Stimulated activated naive B cell treated with anti-CD40 and anti-IgM and Interleukin-4, amounts not matched to agents 10 μg/mL and 1 μg/mL and 100 μg/mL, for 72 hours (primary cell): ENCODE measurements around the gene LTBP2.
A peak's percentile ranks its signal among the peaks of the same experiment; 100 is the strongest.

ENCODE experiments used
- ATAC-seq, 2 donors: fragments of 150-1000 bp; cut with Tn5 transposase; replicated peaks; 2 replicates each; pipeline ENCODE4 v1.10.0; 2021; ENCODE audit warnings: moderate library complexity in 1 of 2
- DNase-seq: peaks from one replicate; pipeline ENCODE4 v3.0.0; 2021
- H3K27ac Mint-ChIP-seq: one replicate; pipeline ENCODE4 v1.8.0; 2022; ENCODE audit warnings: mild to moderate bottlenecking, mixed read lengths
- H3K27me3 Mint-ChIP-seq, 2 donors: one replicate each; pipeline ENCODE4 v1.8.0; 2022; ENCODE audit warnings: mixed read lengths in 2 of 2
- H3K36me3 Mint-ChIP-seq, 2 donors: one replicate each; pipeline ENCODE4 v1.8.0; 2022; ENCODE audit warnings: mixed read lengths in 2 of 2, mild to moderate bottlenecking in 1 of 2
- H3K4me1 Mint-ChIP-seq, 2 donors: one replicate each; pipeline ENCODE4 v1.8.0; 2022; ENCODE audit warnings: mixed read lengths in 2 of 2, mild to moderate bottlenecking in 1 of 2
- H3K4me3 Mint-ChIP-seq, 2 donors: one replicate each; pipeline ENCODE4 v1.8.0; 2022; ENCODE audit warnings: mild to moderate bottlenecking in 2 of 2, mixed read lengths in 2 of 2, moderate library complexity in 1 of 2
- H3K9me3 Mint-ChIP-seq, 2 donors: one replicate each; pipeline ENCODE4 v1.8.0; 2022; ENCODE audit warnings: mixed read lengths in 2 of 2, mild to moderate bottlenecking in 1 of 2

The LTBP2 gene

GRCh38 chr14:74501691-74502090 lies 110.3 kb downstream of the LTBP2 start:
- Mint-ChIP-seq H3K36me3 (peaks cover 0 to 4% of the 10 kb centered on the region in 2 donors), H3K27ac (no peak overlapping the region), H3K9me3 (no peaks in the 10 kb centered on the region), H3K27me3 (no peaks in the 10 kb centered on the region), H3K4me1 (peaks cover 12 to 20% of the 10 kb centered on the region in 2 donors), H3K4me3 (no peak overlapping the region)
- DNase-seq (no peak), ATAC-seq (no peak)

GRCh38 chr14:74501135-74501614 lies 110.9 kb downstream of the LTBP2 start:
- no peak for ATAC-seq
- DNase-seq: no peak
- Mint-ChIP-seq H3K36me3 (peaks cover 0 to 4% of the 10 kb centered on the region in 2 donors), H3K4me3 (no peak overlapping the region), H3K27me3 (no peaks in the 10 kb centered on the region), H3K27ac (peak overlapping the region; percentile 42), H3K4me1 (peaks cover 7 to 15% of the 10 kb centered on the region in 2 donors), H3K9me3 (no peaks in the 10 kb centered on the region)

- no peaks in the 10 kb centered on the region for H3K9me3 Mint-ChIP-seq
- H3K36me3 Mint-ChIP-seq: peaks cover 0 to 4% of the 10 kb centered on the region in 2 donors
- H3K4me1 Mint-ChIP-seq: peaks cover 2 to 10% of the 10 kb centered on the region in 2 donors
- DNase-seq (no peak), ATAC-seq (no peak)
- no peak overlapping the region for H3K27ac Mint-ChIP-seq
- H3K27me3 Mint-ChIP-seq: no peaks in the 10 kb centered on the region
- H3K4me3 Mint-ChIP-seq: no peak overlapping the region
Observed at GRCh38 chr14:74500417-74501134, 111.5 kb downstream of the LTBP2 start.

- DNase-seq: no peak
- no peaks in the 10 kb centered on the region for H3K36me3 Mint-ChIP-seq
- peak overlapping the region in 1 of 2 donors; percentile 47 for H3K4me3 Mint-ChIP-seq
- H3K9me3 Mint-ChIP-seq: no peaks in the 10 kb centered on the region
- peak overlapping the region; percentile 14 for H3K27ac Mint-ChIP-seq
- H3K27me3 Mint-ChIP-seq: no peaks in the 10 kb centered on the region
- ATAC-seq: no peak
- H3K4me1 Mint-ChIP-seq: peaks cover 12 to 22% of the 10 kb centered on the region in 2 donors
Observed at GRCh38 chr14:74495356-74495755, 116.7 kb downstream of the LTBP2 start.

GRCh38 chr14:74493343-74494261 lies 118.4 kb downstream of the LTBP2 start, which contains the start of gene ISCA2:
TSS of gene ISCA2 (plus strand) at chr14:74493765. CDS start at chr14:74493775, 10 bp downstream.
- ATAC-seq (peak; percentile 90 to 92), DNase-seq (peak; percentile 98)
- H3K36me3 Mint-ChIP-seq: no peaks in the 10 kb centered on the region
- H3K27ac Mint-ChIP-seq: peak within 1 kb of the TSS; percentile 96
- H3K4me3 Mint-ChIP-seq: no peak within 1 kb of the TSS
- H3K9me3 Mint-ChIP-seq: no peaks in the 10 kb centered on the region
- peaks cover 17 to 27% of the 10 kb centered on the region in 2 donors for H3K4me1 Mint-ChIP-seq
- H3K27me3 Mint-ChIP-seq: no peaks in the 10 kb centered on the region

GRCh38 chr14:74492776-74493342 lies 119.2 kb downstream of the LTBP2 start, which contains the start of gene NPC2:
TSS of gene NPC2 (minus strand) at chr14:74493305. CDS start at chr14:74493274, 31 bp downstream.
- Mint-ChIP-seq H3K4me1 (peaks cover 17 to 29% of the 10 kb centered on the region in 2 donors), H3K27me3 (no peaks in the 10 kb centered on the region), H3K27ac (peak within 1 kb of the TSS; percentile 96), H3K4me3 (no peak within 1 kb of the TSS), H3K9me3 (no peaks in the 10 kb centered on the region), H3K36me3 (peaks cover 0 to 3% of the 10 kb centered on the region in 2 donors)
- no peak for DNase-seq
- ATAC-seq: peak; percentile 0

GRCh38 chr14:74491956-74492775 lies 119.9 kb downstream of the LTBP2 start:
- Mint-ChIP-seq H3K4me1 (peaks cover 17 to 29% of the 10 kb centered on the region in 2 donors), H3K4me3 (no peak overlapping the region), H3K27ac (no peak overlapping the region), H3K27me3 (no peaks in the 10 kb centered on the region), H3K36me3 (peaks cover 3% of the 10 kb centered on the region in 2 donors), H3K9me3 (no peaks in the 10 kb centered on the region)
- DNase-seq (peak; percentile 14), ATAC-seq (no peak)

GRCh38 chr14:74490486-74490885 lies 121.6 kb downstream of the LTBP2 start:
- no peaks in the 10 kb centered on the region for H3K27me3 Mint-ChIP-seq
- peaks cover 17 to 27% of the 10 kb centered on the region in 2 donors for H3K4me1 Mint-ChIP-seq
- no peak overlapping the region for H3K27ac Mint-ChIP-seq
- no peak for DNase-seq
- H3K9me3 Mint-ChIP-seq: no peaks in the 10 kb centered on the region
- no peak overlapping the region for H3K4me3 Mint-ChIP-seq
- H3K36me3 Mint-ChIP-seq: peaks cover 3% of the 10 kb centered on the region in 2 donors
- no peak for ATAC-seq

- Mint-ChIP-seq H3K36me3 (peaks cover 9 to 11% of the 10 kb centered on the region in 2 donors), H3K27ac (peak overlapping the region; percentile 53), H3K4me1 (peaks cover 9 to 15% of the 10 kb centered on the region in 2 donors), H3K27me3 (no peaks in the 10 kb centered on the region), H3K9me3 (no peaks in the 10 kb centered on the region), H3K4me3 (no peak overlapping the region)
- DNase-seq (no peak), ATAC-seq (peak in 1 of 2 donors; percentile 3)
Observed at GRCh38 chr14:74488786-74489397, 123.1 kb downstream of the LTBP2 start.

- Mint-ChIP-seq H3K27ac (no peak overlapping the region), H3K36me3 (peaks cover 14 to 27% of the 10 kb centered on the region in 2 donors), H3K9me3 (no peaks in the 10 kb centered on the region), H3K4me1 (peaks cover 5 to 12% of the 10 kb centered on the region in 2 donors), H3K4me3 (no peak overlapping the region), H3K27me3 (no peaks in the 10 kb centered on the region)
- DNase-seq: no peak
- no peak for ATAC-seq
Observed at GRCh38 chr14:74486164-74486563, 125.9 kb downstream of the LTBP2 start.

- Mint-ChIP-seq H3K36me3 (peaks cover 23 to 51% of the 10 kb centered on the region in 2 donors), H3K27me3 (no peaks in the 10 kb centered on the region), H3K9me3 (no peaks in the 10 kb centered on the region), H3K4me1 (peaks cover 0 to 4% of the 10 kb centered on the region in 2 donors), H3K27ac (no peak overlapping the region), H3K4me3 (no peak overlapping the region)
- ATAC-seq (no peak), DNase-seq (no peak)
Observed at GRCh38 chr14:74483321-74483720, 128.7 kb downstream of the LTBP2 start.

GRCh38 chr14:74482571-74482970 lies 129.5 kb downstream of the LTBP2 start:
- no peaks in the 10 kb centered on the region for H3K9me3 Mint-ChIP-seq
- DNase-seq (no peak), ATAC-seq (no peak)
- peaks cover 27 to 48% of the 10 kb centered on the region in 2 donors for H3K36me3 Mint-ChIP-seq
- no peaks in the 10 kb centered on the region for H3K27me3 Mint-ChIP-seq
- H3K27ac Mint-ChIP-seq: no peak overlapping the region
- peaks cover 0 to 4% of the 10 kb centered on the region in 2 donors for H3K4me1 Mint-ChIP-seq
- H3K4me3 Mint-ChIP-seq: no peak overlapping the region

- Mint-ChIP-seq H3K4me3 (no peak overlapping the region), H3K36me3 (peaks cover 28 to 63% of the 10 kb centered on the region in 2 donors), H3K27me3 (no peaks in the 10 kb centered on the region), H3K4me1 (peaks cover 5 to 15% of the 10 kb centered on the region in 2 donors), H3K9me3 (no peaks in the 10 kb centered on the region), H3K27ac (no peak overlapping the region)
- ATAC-seq: no peak
- DNase-seq: no peak
Observed at GRCh38 chr14:74480046-74480445, 132.0 kb downstream of the LTBP2 start.
